Upper lobe of left lung (tissue), 6 donors: ENCODE measurements around the gene OSBPL3. TPM values are rescaled to one million over a fixed set of nuclear protein-coding genes. Genes with fewer than 3 reads are reported as not detected.

ENCODE experiments used
- ATAC-seq, 2 donors: fragments of 200-7000 bp; cut with Tn5 transposase; one replicate each; pipeline ENCODE4 v1.9.1; 2022; ENCODE audit warnings: mild to moderate bottlenecking in 2 of 2, moderate library complexity in 2 of 2; ENCODE audit not compliant: low FRiP score in 2 of 2
- DNase-seq, 2 donors: peaks; one replicate each; pipeline ENCODE4 v3.0.0-alpha.2; 2019 to 2020
- H3K27ac ChIP-seq, 4 donors: fragments of 200-600 bp; sonication (generic); one replicate each; pipeline ENCODE4 v1.5.1; 2016 to 2019
- H3K27me3 ChIP-seq, 4 donors: fragments of 200-600 bp; sonication (generic); one replicate each; pipeline ENCODE4 v1.5.1; 2017 to 2019
- H3K36me3 ChIP-seq, 4 donors: fragments of 200-600 bp; sonication (generic); one replicate each; pipeline ENCODE4 v1.5.1; 2016 to 2019
- H3K4me1 ChIP-seq, 4 donors: fragments of 200-600 bp; sonication (generic); one replicate each; pipeline ENCODE4 v1.5.1; 2018 to 2019
- H3K4me3 ChIP-seq, 4 donors: fragments of 200-600 bp; sonication (generic); one replicate each; pipeline ENCODE4 v1.5.1; 2017 to 2019; ENCODE audit warnings: mild to moderate bottlenecking in 2 of 4, moderate library complexity in 1 of 4
- H3K9me3 ChIP-seq, 4 donors: fragments of 200-600 bp; sonication (generic); one replicate each; pipeline ENCODE4 v1.5.1; 2018 to 2019
- CTCF ChIP-seq, 6 experiments: fragments of 450-650 bp in 4 of 6; fragments of 200-600 bp in 2 of 6; sonication (generic) in 2 of 6; IDR thresholded peaks; one replicate each; pipeline ENCODE4 v1.5.1; 2016 to 2019; ENCODE audit warnings: antibody characterized with exemption in 6 of 6
- EP300 ChIP-seq, 4 donors: sonication (generic); formaldehyde crosslinking; IDR thresholded peaks; one replicate each; pipeline ENCODE4 v1.5.1; 2017; ENCODE audit warnings: antibody characterized with exemption in 4 of 4, control low read depth in 2 of 4
- POLR2A ChIP-seq, 4 donors: fragments of 450-650 bp; IDR thresholded peaks; one replicate each; pipeline ENCODE4 v1.5.1; 2016 to 2017; ENCODE audit warnings: antibody characterized with exemption in 4 of 4, mild to moderate bottlenecking in 2 of 4
- POLR2AphosphoS5 ChIP-seq, 2 donors: sonication (generic); formaldehyde crosslinking; IDR thresholded peaks; one replicate each; pipeline ENCODE4 v1.5.1; 2017; ENCODE audit warnings: antibody characterized with exemption in 2 of 2
- WGBS, 2 donors: methylation state at CpG; one replicate each; pipeline ENCODE4 v1.1.5; 2017 to 2018; 5-methylcytosine and 5-hydroxymethylcytosine counted together
- total RNA-seq, 6 donors: library from RNA; depleted of rRNA in 4 of 6; stranded (reverse); fragments of >200 nt in 4 of 6; gene quantifications; one replicate each; pipeline versions ENCODE4 v1.1.0 to v1.2.1, GENCODE V29; 2016 to 2021
- donor health status: DM: no; HTN: no; CAD: no; lungs with moderate emphysema.
- donor health status: DM: no; HTN: yes; CAD: no; lungs with severe emphysema.

Gene OSBPL3
- total RNA-seq, 6 donors from 2014 or later = 17.5 to 55.5 (median 21.7) TPM

DNA sequence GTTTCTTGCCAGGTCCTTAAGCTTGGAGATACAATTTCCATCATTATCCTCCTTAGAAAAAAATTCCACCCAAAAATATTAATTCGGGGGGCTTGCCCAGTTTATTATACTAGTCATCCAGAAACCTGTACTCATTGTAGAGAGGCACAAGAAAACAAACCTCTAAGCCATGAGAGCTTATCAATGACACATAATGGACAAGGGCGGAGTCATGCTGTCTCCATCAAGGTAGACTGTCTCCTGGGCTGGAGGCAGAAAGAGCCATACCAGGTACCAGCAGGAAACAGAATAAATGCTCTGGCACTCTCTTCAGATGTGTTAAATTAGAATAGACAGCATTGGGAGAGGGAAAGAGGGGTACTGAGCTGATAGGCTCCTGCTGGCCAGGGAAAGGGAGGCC, 153.0 kb downstream of the OSBPL3 start:
- H3K27ac ChIP-seq = no peak overlapping the region
- no peak overlapping the region for H3K4me3 ChIP-seq
- no peaks in the 10 kb centered on the region for H3K27me3 ChIP-seq
- H3K4me1 ChIP-seq = peaks cover 12 to 32% (median 15%) of the 10 kb centered on the region in 4 donors
- no peaks in the 10 kb centered on the region for H3K9me3 ChIP-seq
- TF ChIP-seq POLR2A (IDR thresholded peaks at IDR 0.05) = no peak
- no peak for TF ChIP-seq EP300 (IDR thresholded peaks at IDR 0.05)
- TF ChIP-seq CTCF (IDR thresholded peaks at IDR 0.05) = no peak
- TF ChIP-seq POLR2AphosphoS5 (IDR thresholded peaks at IDR 0.05) = no peak
- 96 to 97% methylated on average over 2 of the region's 2 CpGs for WGBS, 2 donors
- H3K36me3 ChIP-seq = peaks cover 0 to 4% (median 0%) of the 10 kb centered on the region in 4 donors
- DNase-seq (no peak), ATAC-seq (no peak)

DNA sequence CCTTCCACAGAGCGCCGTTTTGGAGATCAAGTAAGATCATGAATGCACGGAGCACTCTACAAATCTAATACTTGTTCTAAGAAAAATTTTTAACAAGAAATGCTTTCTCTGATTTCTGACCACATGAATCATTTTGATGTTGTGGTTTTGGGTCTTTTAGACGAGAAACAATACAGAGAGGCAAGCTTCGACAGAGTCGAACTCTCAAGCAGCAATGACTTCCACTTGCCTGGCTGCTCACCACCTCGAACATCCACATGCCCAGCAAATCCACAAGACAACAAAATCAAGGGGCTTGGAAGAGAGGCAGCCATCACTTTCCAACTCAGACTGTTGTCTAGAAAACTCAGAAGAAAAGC, 153.3 kb downstream of the OSBPL3 start:
- ATAC-seq = no peak
- TF ChIP-seq POLR2AphosphoS5 (IDR thresholded peaks at IDR 0.05) (no peak), POLR2A (IDR thresholded peaks at IDR 0.05) (no peak), CTCF (IDR thresholded peaks at IDR 0.05) (no peak), EP300 (IDR thresholded peaks at IDR 0.05) (no peak)
- Histone ChIP-seq H3K36me3 (peaks cover 0 to 4% (median 0%) of the 10 kb centered on the region in 4 donors), H3K27me3 (no peaks in the 10 kb centered on the region), H3K4me3 (no peak overlapping the region), H3K9me3 (no peaks in the 10 kb centered on the region), H3K4me1 (peaks cover 14 to 34% (median 16%) of the 10 kb centered on the region in 4 donors), H3K27ac (peak overlapping the region in 2 of 4 donors; percentile 19 to 37)
- WGBS, 2 donors = 77 to 80% methylated on average over 7 of the region's 7 CpGs
- no peak for DNase-seq

GRCh38 chr7:24825931-24826661, 153.9 kb downstream of the OSBPL3 start:
- Histone ChIP-seq H3K9me3 (no peaks in the 10 kb centered on the region), H3K27ac (peak overlapping the region in 2 of 4 donors; percentile 19 to 37), H3K4me1 (peaks cover 15 to 40% (median 21%) of the 10 kb centered on the region in 4 donors), H3K27me3 (no peaks in the 10 kb centered on the region), H3K4me3 (no peak overlapping the region), H3K36me3 (peaks cover 0 to 4% (median 0%) of the 10 kb centered on the region in 4 donors)
- WGBS, 2 donors = 52 to 60% methylated on average over 6 of the region's 6 CpGs
- ATAC-seq (peak; percentile 64 to 68), DNase-seq (peak in 1 of 2 donors; percentile 54)
- TF ChIP-seq EP300 (IDR thresholded peaks at IDR 0.05) (no peak), POLR2A (IDR thresholded peaks at IDR 0.05) (no peak), CTCF (IDR thresholded peaks at IDR 0.05) (no peak), POLR2AphosphoS5 (IDR thresholded peaks at IDR 0.05) (no peak)

DNA sequence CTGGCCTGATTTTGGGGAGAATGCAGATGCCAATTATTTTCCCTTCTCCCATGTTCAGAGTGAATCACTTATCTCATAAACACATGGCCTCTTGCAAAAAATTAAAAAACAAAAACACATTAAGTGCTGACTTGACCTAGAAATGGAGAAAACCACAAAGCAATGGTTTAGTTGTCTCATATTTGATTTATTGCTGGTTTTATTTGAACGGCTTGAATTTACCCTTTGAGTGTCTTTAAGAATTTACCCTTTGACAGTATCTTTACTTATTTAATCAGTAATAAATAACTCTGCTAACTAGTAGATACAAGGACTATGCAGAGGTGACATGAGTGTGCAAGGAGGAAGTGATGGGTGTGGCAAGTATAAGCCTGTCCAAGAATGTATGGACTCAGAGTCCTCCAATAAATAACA, 154.6 kb downstream of the OSBPL3 start:
- H3K27ac ChIP-seq = no peak overlapping the region
- no peaks in the 10 kb centered on the region for H3K27me3 ChIP-seq
- ATAC-seq (no peak), DNase-seq (no peak)
- H3K4me1 ChIP-seq = peaks cover 15 to 42% (median 28%) of the 10 kb centered on the region in 4 donors
- H3K9me3 ChIP-seq = no peaks in the 10 kb centered on the region
- WGBS, 2 donors = 10 to 15% methylated on average over 1 of the region's 1 CpG
- H3K36me3 ChIP-seq = peaks cover 0 to 4% (median 0%) of the 10 kb centered on the region in 4 donors
- no peak overlapping the region for H3K4me3 ChIP-seq
- TF ChIP-seq CTCF (IDR thresholded peaks at IDR 0.05) (no peak), EP300 (IDR thresholded peaks at IDR 0.05) (no peak), POLR2AphosphoS5 (IDR thresholded peaks at IDR 0.05) (no peak), POLR2A (IDR thresholded peaks at IDR 0.05) (no peak)
